GM23338 (cell line): ENCODE measurements around the gene SCN1B. TPM values are rescaled to one million over a fixed set of nuclear protein-coding genes. Genes with fewer than 3 reads are reported as not detected.
"Not testable (repeated sequence)": the region's sequence is repeated elsewhere in the genome, so short reads cannot be mapped to it uniquely, and the experiment has no call there.

ENCODE experiments used
- ATAC-seq: fragments of 200-7000 bp; cut with Tn5 transposase; 3 replicates; pipeline ENCODE4 v1.9.1; 2020
- DNase-seq: peaks from one replicate; pipeline ENCODE4 v3.0.0-alpha.2; 2015; ENCODE audit warnings: low spot score
- H2AFZ ChIP-seq: fragments of 200-600 bp; sonication (generic); 2 replicates; pipeline ENCODE4 v1.8.0; 2016; ENCODE audit warnings: antibody characterized with exemption, mild to moderate bottlenecking, moderate library complexity
- H3F3A ChIP-seq: fragments of 200-600 bp; sonication (generic); replicated peaks from 2 replicates; pipeline ENCODE4 v1.8.0; 2017; ENCODE audit warnings: antibody characterized with exemption, mixed run types, low read depth
- H3K27ac ChIP-seq: fragments of 200-600 bp; sonication (generic); 2 replicates; pipeline ENCODE4 v1.6.1; 2016; ENCODE audit warnings: low read depth
- H3K27me3 ChIP-seq: fragments of 200-600 bp; sonication (generic); 2 replicates; pipeline ENCODE4 v1.8.0; 2016; ENCODE audit warnings: mild to moderate bottlenecking, mixed run types, moderate library complexity; ENCODE audit not compliant: insufficient read depth
- H3K36me3 ChIP-seq: fragments of 200-600 bp; sonication (generic); 2 replicates; pipeline ENCODE4 v1.8.0; 2016; ENCODE audit warnings: mild to moderate bottlenecking; ENCODE audit not compliant: insufficient read depth
- H3K4me1 ChIP-seq: fragments of 200-600 bp; sonication (generic); 2 replicates; pipeline ENCODE4 v1.8.0; 2016; ENCODE audit warnings: mild to moderate bottlenecking, moderate library complexity; ENCODE audit not compliant: insufficient read depth
- H3K4me2 ChIP-seq: fragments of 200-600 bp; sonication (generic); 2 replicates; pipeline ENCODE4 v1.7.1; 2017; ENCODE audit warnings: mixed run types
- H3K4me3 ChIP-seq: fragments of 200-600 bp; sonication (generic); 2 replicates; pipeline ENCODE4 v1.6.1; 2016; ENCODE audit warnings: mixed run types
- H3K79me2 ChIP-seq: fragments of 200-600 bp; sonication (generic); replicated peaks from 2 replicates; pipeline ENCODE4 v1.8.0; 2017; ENCODE audit warnings: mild to moderate bottlenecking; ENCODE audit not compliant: insufficient read depth
- H3K9me2 ChIP-seq: fragments of 200-600 bp; sonication (generic); 2 replicates; pipeline ENCODE4 v1.8.0; 2017; ENCODE audit not compliant: insufficient read depth
- H4K20me1 ChIP-seq: fragments of 200-600 bp; sonication (generic); replicated peaks from 2 replicates; pipeline ENCODE4 v1.8.0; 2017; ENCODE audit warnings: mild to moderate bottlenecking; ENCODE audit not compliant: insufficient read depth
- H3K27ac Mint-ChIP-seq: 2 replicates; pipeline ENCODE4 v1.8.0; 2020; ENCODE audit warnings: inconsistent platforms, mild to moderate bottlenecking, moderate library complexity, mixed read lengths
- H3K27me3 Mint-ChIP-seq: 3 replicates; pipeline ENCODE4 v1.8.0; 2022; ENCODE audit warnings: low read depth, mild to moderate bottlenecking, moderate library complexity, mixed read lengths, inconsistent platforms; ENCODE audit not compliant: insufficient read depth, poor library complexity
- H3K36me3 Mint-ChIP-seq: 3 replicates; pipeline ENCODE4 v1.8.0; 2021; ENCODE audit warnings: low read depth, mild to moderate bottlenecking, inconsistent platforms, moderate library complexity, mixed read lengths
- H3K4me1 Mint-ChIP-seq: 3 replicates; pipeline ENCODE4 v1.8.0; 2020; ENCODE audit warnings: mild to moderate bottlenecking, inconsistent platforms, mixed read lengths
- H3K4me3 Mint-ChIP-seq: 3 replicates; pipeline ENCODE4 v1.8.0; 2021; ENCODE audit warnings: moderate library complexity, mild to moderate bottlenecking, inconsistent platforms, mixed read lengths
- H3K9me3 Mint-ChIP-seq: 3 replicates; pipeline ENCODE4 v1.8.0; 2020; ENCODE audit warnings: moderate library complexity, mild to moderate bottlenecking, inconsistent platforms, mixed read lengths
- EZH2 ChIP-seq: fragments of 200-600 bp; sonication (generic); IDR thresholded peaks from one replicate; pipeline ENCODE4 v1.8.0; 2017; ENCODE audit warnings: antibody characterized with exemption, mild to moderate bottlenecking, low read depth; ENCODE audit not compliant: unreplicated experiment
- EZH2phosphoT487 ChIP-seq: fragments of 200-600 bp; sonication (generic); IDR thresholded peaks from one replicate; pipeline ENCODE4 v1.8.1; 2018; ENCODE audit warnings: antibody characterized with exemption; ENCODE audit not compliant: unreplicated experiment
- JUNB ChIP-seq: IDR thresholded peaks from one replicate; pipeline ENCODE4 v1.6.1; 2016; ENCODE audit warnings: antibody characterized with exemption; ENCODE audit not compliant: unreplicated experiment
- NANOG ChIP-seq: IDR thresholded peaks from 2 replicates; pipeline ENCODE4 v1.6.1; 2016; ENCODE audit warnings: antibody characterized with exemption, borderline replicate concordance
- STAT1 ChIP-seq: IDR thresholded peaks from one replicate; pipeline ENCODE4 v1.6.1; 2016; ENCODE audit warnings: antibody characterized with exemption; ENCODE audit not compliant: unreplicated experiment
- ZNF114 ChIP-seq: fragments of 250-450 bp; sonication (Bioruptor Pico); IDR thresholded peaks from 2 replicates; pipeline ENCODE4 v1.5.0; 2020; ENCODE audit warnings: mild to moderate bottlenecking, moderate library complexity
- ZNF331 ChIP-seq: fragments of 250-450 bp; sonication (Bioruptor Pico); IDR thresholded peaks from 2 replicates; pipeline ENCODE4 v1.5.0; 2020; ENCODE audit warnings: low read depth, mild to moderate bottlenecking, moderate library complexity
- polyA plus RNA-seq: library from polyadenylated mRNA; unstranded; fragments of >200 nt; fragmentation: Nextera tagmentation; extraction: Ambion mirVana; gene quantifications from 2 replicates; pipeline ENCODE4 v1.2.1, GENCODE V29; 2016
- total RNA-seq: library from RNA; depleted of rRNA; stranded (reverse); fragments of >200 nt; shearing (Covaris generic); gene quantifications from 2 replicates; pipeline ENCODE4 v1.2.3, GENCODE V29; 2014
- TF ChIP-seq, protein P1 (sequence below): fragments of 250-450 bp; sonication (Bioruptor Pico); IDR thresholded peaks from 2 replicates; pipeline ENCODE4 v1.5.0; 2020; ENCODE audit warnings: mild to moderate bottlenecking, moderate library complexity
- TF ChIP-seq, protein P2 (sequence below): IDR thresholded peaks from one replicate; pipeline ENCODE4 v1.6.1; 2018; ENCODE audit warnings: antibody characterized with exemption; ENCODE audit not compliant: unreplicated experiment
- TF ChIP-seq, protein P3 (sequence below), 2 experiments: fragments of 200-600 bp in 1 of 2; sonication (generic) in 1 of 2; conservative IDR thresholded peaks; 2 replicates each; pipeline versions ENCODE4 v1.5.1 to v1.6.1; 2016 to 2017; ENCODE audit warnings: antibody characterized with exemption in 2 of 2, low read depth in 2 of 2, mild to moderate bottlenecking in 2 of 2, moderate library complexity in 1 of 2

The SCN1B gene
- total and polyA plus RNA-seq, 2 experiments from 2014 or later: 1.7 to 4.8 TPM

DNA sequence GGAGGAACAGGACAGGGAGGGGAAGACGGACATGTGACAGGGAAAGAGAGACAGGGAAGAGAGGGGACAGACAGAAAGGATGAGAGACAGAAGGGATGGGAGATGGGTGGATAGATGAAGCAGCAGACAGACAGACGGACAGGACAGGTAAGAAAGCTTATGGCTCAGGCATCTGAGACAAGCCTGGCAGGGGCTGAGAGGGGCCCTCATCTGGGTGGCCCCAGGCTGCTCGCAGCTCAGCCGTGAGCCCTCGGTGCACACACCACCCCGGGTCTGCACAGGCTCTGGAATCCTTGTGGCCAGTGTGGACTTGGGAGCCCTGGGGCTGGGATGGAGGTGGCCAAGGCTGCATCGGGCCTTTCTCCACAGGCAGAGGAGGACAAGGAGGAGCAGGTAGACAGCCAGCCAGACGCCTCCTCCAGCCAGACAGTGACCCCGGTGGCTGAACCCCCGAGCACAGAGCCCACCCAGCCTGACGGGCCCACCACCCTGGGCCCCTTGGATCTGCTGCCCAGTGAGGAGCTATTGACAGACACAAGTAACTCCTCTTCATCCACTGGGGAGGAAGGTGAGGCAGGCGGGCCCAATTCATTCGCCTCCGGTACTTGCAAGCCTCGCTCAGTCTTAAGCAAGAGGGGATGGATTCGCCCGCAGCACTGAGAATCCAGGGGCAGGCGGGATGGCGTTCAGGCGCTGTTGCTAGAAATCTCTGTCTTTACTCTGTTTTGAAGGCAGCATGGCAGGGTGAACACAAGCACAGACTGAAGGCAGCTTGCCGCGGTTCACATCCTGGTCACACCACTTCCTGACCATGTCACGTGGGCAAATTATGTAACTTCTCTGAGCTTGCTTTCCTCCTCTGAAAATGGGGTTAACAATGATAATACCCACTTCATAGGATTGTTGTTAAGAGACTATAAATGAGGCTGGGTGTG is 16.2 kb upstream of the SCN1B start (continued):
- TF ChIP-seq, protein P1, sequence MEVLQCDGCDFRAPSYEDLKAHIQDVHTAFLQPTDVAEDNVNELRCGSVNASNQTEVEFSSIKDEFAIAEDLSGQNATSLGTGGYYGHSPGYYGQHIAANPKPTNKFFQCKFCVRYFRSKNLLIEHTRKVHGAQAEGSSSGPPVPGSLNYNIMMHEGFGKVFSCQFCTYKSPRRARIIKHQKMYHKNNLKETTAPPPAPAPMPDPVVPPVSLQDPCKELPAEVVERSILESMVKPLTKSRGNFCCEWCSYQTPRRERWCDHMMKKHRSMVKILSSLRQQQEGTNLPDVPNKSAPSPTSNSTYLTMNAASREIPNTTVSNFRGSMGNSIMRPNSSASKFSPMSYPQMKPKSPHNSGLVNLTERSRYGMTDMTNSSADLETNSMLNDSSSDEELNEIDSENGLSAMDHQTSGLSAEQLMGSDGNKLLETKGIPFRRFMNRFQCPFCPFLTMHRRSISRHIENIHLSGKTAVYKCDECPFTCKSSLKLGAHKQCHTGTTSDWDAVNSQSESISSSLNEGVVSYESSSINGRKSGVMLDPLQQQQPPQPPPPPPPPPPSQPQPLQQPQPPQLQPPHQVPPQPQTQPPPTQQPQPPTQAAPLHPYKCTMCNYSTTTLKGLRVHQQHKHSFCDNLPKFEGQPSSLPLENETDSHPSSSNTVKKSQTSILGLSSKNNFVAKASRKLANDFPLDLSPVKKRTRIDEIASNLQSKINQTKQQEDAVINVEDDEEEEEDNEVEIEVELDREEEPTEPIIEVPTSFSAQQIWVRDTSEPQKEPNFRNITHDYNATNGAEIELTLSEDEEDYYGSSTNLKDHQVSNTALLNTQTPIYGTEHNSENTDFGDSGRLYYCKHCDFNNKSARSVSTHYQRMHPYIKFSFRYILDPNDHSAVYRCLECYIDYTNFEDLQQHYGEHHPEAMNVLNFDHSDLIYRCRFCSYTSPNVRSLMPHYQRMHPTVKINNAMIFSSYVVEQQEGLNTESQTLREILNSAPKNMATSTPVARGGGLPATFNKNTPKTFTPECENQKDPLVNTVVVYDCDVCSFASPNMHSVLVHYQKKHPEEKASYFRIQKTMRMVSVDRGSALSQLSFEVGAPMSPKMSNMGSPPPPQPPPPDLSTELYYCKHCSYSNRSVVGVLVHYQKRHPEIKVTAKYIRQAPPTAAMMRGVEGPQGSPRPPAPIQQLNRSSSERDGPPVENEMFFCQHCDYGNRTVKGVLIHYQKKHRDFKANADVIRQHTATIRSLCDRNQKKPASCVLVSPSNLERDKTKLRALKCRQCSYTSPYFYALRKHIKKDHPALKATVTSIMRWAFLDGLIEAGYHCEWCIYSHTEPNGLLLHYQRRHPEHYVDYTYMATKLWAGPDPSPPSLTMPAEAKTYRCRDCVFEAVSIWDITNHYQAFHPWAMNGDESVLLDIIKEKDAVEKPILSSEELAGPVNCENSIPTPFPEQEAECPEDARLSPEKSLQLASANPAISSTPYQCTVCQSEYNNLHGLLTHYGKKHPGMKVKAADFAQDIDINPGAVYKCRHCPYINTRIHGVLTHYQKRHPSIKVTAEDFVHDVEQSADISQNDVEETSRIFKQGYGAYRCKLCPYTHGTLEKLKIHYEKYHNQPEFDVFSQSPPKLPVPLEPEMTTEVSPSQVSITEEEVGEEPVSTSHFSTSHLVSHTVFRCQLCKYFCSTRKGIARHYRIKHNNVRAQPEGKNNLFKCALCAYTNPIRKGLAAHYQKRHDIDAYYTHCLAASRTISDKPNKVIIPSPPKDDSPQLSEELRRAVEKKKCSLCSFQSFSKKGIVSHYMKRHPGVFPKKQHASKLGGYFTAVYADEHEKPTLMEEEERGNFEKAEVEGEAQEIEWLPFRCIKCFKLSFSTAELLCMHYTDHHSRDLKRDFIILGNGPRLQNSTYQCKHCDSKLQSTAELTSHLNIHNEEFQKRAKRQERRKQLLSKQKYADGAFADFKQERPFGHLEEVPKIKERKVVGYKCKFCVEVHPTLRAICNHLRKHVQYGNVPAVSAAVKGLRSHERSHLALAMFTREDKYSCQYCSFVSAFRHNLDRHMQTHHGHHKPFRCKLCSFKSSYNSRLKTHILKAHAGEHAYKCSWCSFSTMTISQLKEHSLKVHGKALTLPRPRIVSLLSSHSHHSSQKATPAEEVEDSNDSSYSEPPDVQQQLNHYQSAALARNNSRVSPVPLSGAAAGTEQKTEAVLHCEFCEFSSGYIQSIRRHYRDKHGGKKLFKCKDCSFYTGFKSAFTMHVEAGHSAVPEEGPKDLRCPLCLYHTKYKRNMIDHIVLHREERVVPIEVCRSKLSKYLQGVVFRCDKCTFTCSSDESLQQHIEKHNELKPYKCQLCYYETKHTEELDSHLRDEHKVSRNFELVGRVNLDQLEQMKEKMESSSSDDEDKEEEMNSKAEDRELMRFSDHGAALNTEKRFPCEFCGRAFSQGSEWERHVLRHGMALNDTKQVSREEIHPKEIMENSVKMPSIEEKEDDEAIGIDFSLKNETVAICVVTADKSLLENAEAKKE (CRISPR knock-in tag): no peak
- TF ChIP-seq STAT1: no peak
- no peak for TF ChIP-seq JUNB
- no peak for TF ChIP-seq EZH2
- TF ChIP-seq, protein P2, sequence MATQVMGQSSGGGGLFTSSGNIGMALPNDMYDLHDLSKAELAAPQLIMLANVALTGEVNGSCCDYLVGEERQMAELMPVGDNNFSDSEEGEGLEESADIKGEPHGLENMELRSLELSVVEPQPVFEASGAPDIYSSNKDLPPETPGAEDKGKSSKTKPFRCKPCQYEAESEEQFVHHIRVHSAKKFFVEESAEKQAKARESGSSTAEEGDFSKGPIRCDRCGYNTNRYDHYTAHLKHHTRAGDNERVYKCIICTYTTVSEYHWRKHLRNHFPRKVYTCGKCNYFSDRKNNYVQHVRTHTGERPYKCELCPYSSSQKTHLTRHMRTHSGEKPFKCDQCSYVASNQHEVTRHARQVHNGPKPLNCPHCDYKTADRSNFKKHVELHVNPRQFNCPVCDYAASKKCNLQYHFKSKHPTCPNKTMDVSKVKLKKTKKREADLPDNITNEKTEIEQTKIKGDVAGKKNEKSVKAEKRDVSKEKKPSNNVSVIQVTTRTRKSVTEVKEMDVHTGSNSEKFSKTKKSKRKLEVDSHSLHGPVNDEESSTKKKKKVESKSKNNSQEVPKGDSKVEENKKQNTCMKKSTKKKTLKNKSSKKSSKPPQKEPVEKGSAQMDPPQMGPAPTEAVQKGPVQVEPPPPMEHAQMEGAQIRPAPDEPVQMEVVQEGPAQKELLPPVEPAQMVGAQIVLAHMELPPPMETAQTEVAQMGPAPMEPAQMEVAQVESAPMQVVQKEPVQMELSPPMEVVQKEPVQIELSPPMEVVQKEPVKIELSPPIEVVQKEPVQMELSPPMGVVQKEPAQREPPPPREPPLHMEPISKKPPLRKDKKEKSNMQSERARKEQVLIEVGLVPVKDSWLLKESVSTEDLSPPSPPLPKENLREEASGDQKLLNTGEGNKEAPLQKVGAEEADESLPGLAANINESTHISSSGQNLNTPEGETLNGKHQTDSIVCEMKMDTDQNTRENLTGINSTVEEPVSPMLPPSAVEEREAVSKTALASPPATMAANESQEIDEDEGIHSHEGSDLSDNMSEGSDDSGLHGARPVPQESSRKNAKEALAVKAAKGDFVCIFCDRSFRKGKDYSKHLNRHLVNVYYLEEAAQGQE: no peak
- TF ChIP-seq, protein P3, sequence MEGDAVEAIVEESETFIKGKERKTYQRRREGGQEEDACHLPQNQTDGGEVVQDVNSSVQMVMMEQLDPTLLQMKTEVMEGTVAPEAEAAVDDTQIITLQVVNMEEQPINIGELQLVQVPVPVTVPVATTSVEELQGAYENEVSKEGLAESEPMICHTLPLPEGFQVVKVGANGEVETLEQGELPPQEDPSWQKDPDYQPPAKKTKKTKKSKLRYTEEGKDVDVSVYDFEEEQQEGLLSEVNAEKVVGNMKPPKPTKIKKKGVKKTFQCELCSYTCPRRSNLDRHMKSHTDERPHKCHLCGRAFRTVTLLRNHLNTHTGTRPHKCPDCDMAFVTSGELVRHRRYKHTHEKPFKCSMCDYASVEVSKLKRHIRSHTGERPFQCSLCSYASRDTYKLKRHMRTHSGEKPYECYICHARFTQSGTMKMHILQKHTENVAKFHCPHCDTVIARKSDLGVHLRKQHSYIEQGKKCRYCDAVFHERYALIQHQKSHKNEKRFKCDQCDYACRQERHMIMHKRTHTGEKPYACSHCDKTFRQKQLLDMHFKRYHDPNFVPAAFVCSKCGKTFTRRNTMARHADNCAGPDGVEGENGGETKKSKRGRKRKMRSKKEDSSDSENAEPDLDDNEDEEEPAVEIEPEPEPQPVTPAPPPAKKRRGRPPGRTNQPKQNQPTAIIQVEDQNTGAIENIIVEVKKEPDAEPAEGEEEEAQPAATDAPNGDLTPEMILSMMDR (conservative IDR thresholded peaks at IDR 0.05; ENCODE audit: low read depth in 2 of 2): no peak
- TF ChIP-seq NANOG: no peak
- TF ChIP-seq ZNF331 (CRISPR knock-in tag): no peak
- no peak for TF ChIP-seq EZH2phosphoT487
- no peak for TF ChIP-seq ZNF114 (CRISPR knock-in tag)

DNA sequence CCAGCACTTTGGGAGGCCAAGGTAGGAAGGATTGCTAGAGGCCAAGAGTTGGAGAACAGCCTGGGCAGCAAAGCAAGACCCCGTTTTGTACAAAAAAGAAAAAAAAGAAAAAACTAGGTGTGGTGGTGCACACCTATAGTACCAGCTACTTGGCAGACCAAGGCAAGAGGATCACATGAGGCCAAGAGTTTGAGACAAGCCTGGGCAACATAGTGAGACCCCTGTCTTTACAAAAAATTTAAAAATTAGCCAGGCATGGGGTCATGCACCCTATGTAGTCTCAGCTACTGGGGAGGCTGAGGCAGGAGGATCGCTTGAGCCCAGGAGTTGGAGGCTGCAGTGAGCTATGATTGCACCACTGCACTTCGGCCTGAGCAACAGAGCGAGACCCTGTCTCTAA is 15.5 kb upstream of the SCN1B start:
- H3K79me2 ChIP-seq, H3K27ac Mint-ChIP-seq, ATAC-seq, H3K27me3 ChIP-seq, H3K4me3 Mint-ChIP-seq, H3K4me1 Mint-ChIP-seq, H3K27ac ChIP-seq, H3K9me2 ChIP-seq, H3K4me2 ChIP-seq, H3K9me3 Mint-ChIP-seq, DNase-seq, H3K4me1 ChIP-seq, H2AFZ ChIP-seq, H3K4me3 ChIP-seq: not testable (repeated sequence)
- peaks cover 21% of the 10 kb centered on the region for H4K20me1 ChIP-seq
- H3K36me3 ChIP-seq: peaks cover 72% of the 10 kb centered on the region
- H3F3A ChIP-seq: peaks cover 26% of the 10 kb centered on the region
- H3K27me3 Mint-ChIP-seq: peaks cover 24% of the 10 kb centered on the region
- H3K36me3 Mint-ChIP-seq: peaks cover 93% of the 10 kb centered on the region
